Kidney (tissue), 14 donors: ENCODE results near the gene PHAF1. TPM values are rescaled to one million over a fixed set of nuclear protein-coding genes. Genes with fewer than 3 reads are reported as not detected.

Experiments
- DNase-seq, 5 donors: peaks; one replicate each; pipeline ENCODE4 v3.0.0-alpha.2; 2013 to 2020
- FAIRE-seq: peaks from 2 replicates; lab custom pipeline; 2012; peaks lifted over from hg19 to GRCh38; lab: Jason Lieb, UNC
- H3K27ac ChIP-seq, 2 donors: one replicate each; pipeline ENCODE4 v1.7.0; 2013; ENCODE audit warnings: low read depth in 2 of 2, low read length in 2 of 2, inconsistent platforms in 1 of 2
- H3K27me3 ChIP-seq: one replicate; pipeline ENCODE4 v1.7.1; 2013; ENCODE audit warnings: low read length, inconsistent platforms; ENCODE audit not compliant: control insufficient read depth, insufficient read depth
- H3K36me3 ChIP-seq, 3 donors: one replicate each; pipeline versions ENCODE4 v1.7.0 to v1.7.1; 2013; ENCODE audit warnings: low read length in 3 of 3, control low read depth in 1 of 3, inconsistent platforms in 1 of 3; ENCODE audit not compliant: insufficient read depth in 3 of 3, control insufficient read depth in 2 of 3
- H3K4me1 ChIP-seq, 3 donors: one replicate each; pipeline versions ENCODE4 v1.7.0 to v1.7.1; 2013; ENCODE audit warnings: low read length in 3 of 3, inconsistent platforms in 1 of 3, low read depth in 1 of 3; ENCODE audit not compliant: control insufficient read depth in 2 of 3, insufficient read depth in 2 of 3
- H3K4me3 ChIP-seq, 3 donors: one replicate each; pipeline versions ENCODE4 v1.7.0 to v1.8.1; 2013; ENCODE audit warnings: low read length in 3 of 3, control low read depth in 1 of 3, inconsistent platforms in 1 of 3
- H3K9ac ChIP-seq, 3 donors: one replicate each; pipeline versions ENCODE4 v1.7.0 to v1.7.1; 2013; ENCODE audit warnings: low read length in 3 of 3, control low read depth in 1 of 3, inconsistent platforms in 1 of 3
- H3K9me3 ChIP-seq, 3 donors: one replicate each; pipeline versions ENCODE4 v1.7.0 to v1.7.1; 2013; ENCODE audit warnings: low read length in 3 of 3, control low read depth in 1 of 3, inconsistent platforms in 1 of 3; ENCODE audit not compliant: control insufficient read depth in 2 of 3, insufficient read depth in 1 of 3
- intact Hi-C: fragments of 100-400 bp; cut with DNase I; formaldehyde crosslinking; loops from one replicate; pipeline ENCODE4 v1.11.1; 2022
- polyA plus RNA-seq: library from polyadenylated mRNA; stranded (reverse); fragments of 350-450 nt; fragmentation: Illumina TruSeq; extraction: RNeasy Lipid Tissue Mini Kit (QIAGEN cat#74804); gene quantifications from one replicate; pipeline ENCODE4 v1.2.3, GENCODE V29; 2014; ENCODE audit warnings: low read depth, low replicate concordance; ENCODE audit not compliant: insufficient read depth
- total RNA-seq: library from RNA; stranded (reverse); fragmentation: NEBNext Ultra II Directional; extraction: Animal tissue kit (Norgen Biotek cat#: 25700); gene quantifications from one replicate; pipeline ENCODE4 v1.2.1, GENCODE V29; 2021
- TF ChIP-seq, protein P1 (sequence below): IDR thresholded peaks from 3 replicates; pipeline ENCODE4 v1.5.1; 2012; ENCODE audit warnings: mild to moderate bottlenecking, moderate library complexity, borderline replicate concordance; ENCODE audit not compliant: insufficient read depth; ENCODE audit errors: extremely low read depth
- donor health status: control.
- donor health status: control.
- donor health status: control.
- donor health status: control.
- donor health status: control.
- donor health status: DM: yes; HTN: yes; CAD: no.
- donor health status: Normal renal cell carcinoma (clear cell type).

The PHAF1 gene
- total and polyA plus RNA-seq, 2 donors from 2014 or later: 14.3 to 16.9 TPM

DNA sequence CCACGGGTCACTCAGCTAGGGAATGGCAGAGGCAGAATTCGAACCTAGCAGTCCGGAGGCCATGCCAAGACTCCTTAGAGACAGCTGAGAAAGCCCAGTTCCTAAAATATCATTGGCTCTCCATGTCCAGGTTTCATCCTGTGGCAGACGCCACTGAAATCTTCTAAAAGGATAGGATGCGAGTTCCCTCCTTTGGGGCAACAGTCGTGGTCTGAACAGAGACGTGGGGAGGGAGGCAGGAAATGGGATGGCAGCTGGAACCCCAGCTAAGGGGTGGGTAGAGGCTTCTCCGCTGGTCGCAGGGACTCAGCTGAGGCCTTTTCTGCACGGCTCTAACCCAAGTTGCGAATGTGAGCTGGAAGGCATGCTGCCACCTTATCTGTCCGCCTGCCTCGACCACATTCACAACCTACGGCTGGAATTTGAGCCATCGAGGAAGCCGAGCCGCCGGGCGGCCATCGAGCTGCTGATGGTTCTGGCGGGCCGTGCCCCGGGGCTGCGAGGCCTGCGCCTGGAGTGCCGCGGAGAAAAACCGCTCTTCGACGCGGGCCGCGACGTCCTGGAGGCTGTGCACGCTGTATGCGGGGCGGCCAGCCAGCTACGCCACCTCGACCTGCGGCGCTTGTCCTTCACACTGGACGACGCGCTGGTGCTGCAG is 52.9 kb downstream of the PHAF1 start:
- FAIRE-seq: no peak
- DNase-seq: peak in 1 of 5 donors; percentile 54
- peaks cover 50% of the 10 kb centered on the region for H3K27me3 ChIP-seq
- no peaks in the 10 kb centered on the region for H3K36me3 ChIP-seq
- H3K4me3 ChIP-seq: peak overlapping the region in 1 of 3 donors; percentile 49
- no peak overlapping the region for H3K27ac ChIP-seq
- intact Hi-C loops: no loop called here
- H3K9ac ChIP-seq: peak overlapping the region in 1 of 3 donors; percentile 9
- H3K4me1 ChIP-seq: peaks cover 0 to 43% (median 6%) of the 10 kb centered on the region in 3 donors
- TF ChIP-seq, protein P1, sequence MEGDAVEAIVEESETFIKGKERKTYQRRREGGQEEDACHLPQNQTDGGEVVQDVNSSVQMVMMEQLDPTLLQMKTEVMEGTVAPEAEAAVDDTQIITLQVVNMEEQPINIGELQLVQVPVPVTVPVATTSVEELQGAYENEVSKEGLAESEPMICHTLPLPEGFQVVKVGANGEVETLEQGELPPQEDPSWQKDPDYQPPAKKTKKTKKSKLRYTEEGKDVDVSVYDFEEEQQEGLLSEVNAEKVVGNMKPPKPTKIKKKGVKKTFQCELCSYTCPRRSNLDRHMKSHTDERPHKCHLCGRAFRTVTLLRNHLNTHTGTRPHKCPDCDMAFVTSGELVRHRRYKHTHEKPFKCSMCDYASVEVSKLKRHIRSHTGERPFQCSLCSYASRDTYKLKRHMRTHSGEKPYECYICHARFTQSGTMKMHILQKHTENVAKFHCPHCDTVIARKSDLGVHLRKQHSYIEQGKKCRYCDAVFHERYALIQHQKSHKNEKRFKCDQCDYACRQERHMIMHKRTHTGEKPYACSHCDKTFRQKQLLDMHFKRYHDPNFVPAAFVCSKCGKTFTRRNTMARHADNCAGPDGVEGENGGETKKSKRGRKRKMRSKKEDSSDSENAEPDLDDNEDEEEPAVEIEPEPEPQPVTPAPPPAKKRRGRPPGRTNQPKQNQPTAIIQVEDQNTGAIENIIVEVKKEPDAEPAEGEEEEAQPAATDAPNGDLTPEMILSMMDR: no peak
- H3K9me3 ChIP-seq: no peaks in the 10 kb centered on the region

- Histone ChIP-seq H3K4me1 (peaks cover 0 to 42% (median 6%) of the 10 kb centered on the region in 3 donors), H3K9me3 (no peaks in the 10 kb centered on the region), H3K4me3 (peak overlapping the region in 2 of 3 donors; percentile 6 to 49), H3K9ac (no peak overlapping the region), H3K27ac (peak overlapping the region in 1 of 2 donors; percentile 51), H3K27me3 (peaks cover 47% of the 10 kb centered on the region), H3K36me3 (no peaks in the 10 kb centered on the region)
- FAIRE-seq (no peak), DNase-seq (peak; percentile 57 to 84 (median 60))
- intact Hi-C loops: no loop called here
- TF ChIP-seq, protein P1: no peak
Observed at GRCh38 chr16:67163164-67163998, 53.6 kb downstream of the PHAF1 start.

DNA sequence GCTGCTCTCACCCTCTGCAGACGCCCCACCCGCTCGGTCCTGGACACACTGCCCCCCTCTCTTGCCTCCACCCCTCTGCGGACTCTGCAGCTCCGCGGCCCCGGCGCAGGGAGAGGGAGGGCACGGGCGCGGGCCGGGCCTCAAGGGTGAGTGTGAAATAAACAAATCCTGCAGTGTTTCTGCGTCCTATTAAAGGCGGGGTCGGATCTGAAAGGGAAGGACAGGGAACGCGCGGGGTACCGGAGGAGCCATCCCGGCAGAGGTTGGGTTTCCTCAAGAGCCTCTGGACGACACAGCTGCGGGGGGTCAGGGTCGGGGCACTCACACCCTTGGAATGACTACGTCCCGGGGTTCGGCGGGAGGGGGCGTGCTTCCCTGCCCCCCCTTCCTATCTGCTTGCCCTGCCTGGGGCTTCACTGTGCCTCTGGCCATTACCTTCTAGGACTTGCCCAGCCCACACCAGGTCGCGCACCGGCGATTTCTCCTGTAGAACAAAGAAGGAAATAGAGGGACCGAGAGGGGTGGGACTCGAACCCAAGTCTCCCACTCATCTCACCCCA is 54.3 kb downstream of the PHAF1 start:
- Histone ChIP-seq H3K4me3 (peak overlapping the region in 2 of 3 donors; percentile 42 to 49), H3K9ac (no peak overlapping the region), H3K27ac (no peak overlapping the region), H3K27me3 (peaks cover 46% of the 10 kb centered on the region), H3K4me1 (peaks cover 0 to 37% (median 6%) of the 10 kb centered on the region in 3 donors), H3K36me3 (no peaks in the 10 kb centered on the region), H3K9me3 (no peaks in the 10 kb centered on the region)
- TF ChIP-seq, protein P1: no peak
- intact Hi-C loops: no loop called here
- peak in 2 of 5 donors; percentile 74 to 84 for DNase-seq
- no peak for FAIRE-seq
